ENCODE measurements around the gene FBXW4.

Gene FBXW4

GRCh38 chr10:101569323-101569621 lies 125.7 kb downstream of the FBXW4 start:
- in situ Hi-C loops (cut with MboI; ENCODE audit: low sequenced_read_pairs) = loop anchor here (25.0 kb wide), 1 partner anchor 357 kb away; no protein-coding TSS in a partner anchor

- in situ Hi-C loops (cut with MboI; ENCODE audit: low sequenced_read_pairs) = loop anchor here (25.0 kb wide), 1 partner anchor 356 kb away; no protein-coding TSS in a partner anchor
These were observed 126.8 kb downstream of the FBXW4 start for GRCh38 chr10:101568054-101568745.

DNA sequence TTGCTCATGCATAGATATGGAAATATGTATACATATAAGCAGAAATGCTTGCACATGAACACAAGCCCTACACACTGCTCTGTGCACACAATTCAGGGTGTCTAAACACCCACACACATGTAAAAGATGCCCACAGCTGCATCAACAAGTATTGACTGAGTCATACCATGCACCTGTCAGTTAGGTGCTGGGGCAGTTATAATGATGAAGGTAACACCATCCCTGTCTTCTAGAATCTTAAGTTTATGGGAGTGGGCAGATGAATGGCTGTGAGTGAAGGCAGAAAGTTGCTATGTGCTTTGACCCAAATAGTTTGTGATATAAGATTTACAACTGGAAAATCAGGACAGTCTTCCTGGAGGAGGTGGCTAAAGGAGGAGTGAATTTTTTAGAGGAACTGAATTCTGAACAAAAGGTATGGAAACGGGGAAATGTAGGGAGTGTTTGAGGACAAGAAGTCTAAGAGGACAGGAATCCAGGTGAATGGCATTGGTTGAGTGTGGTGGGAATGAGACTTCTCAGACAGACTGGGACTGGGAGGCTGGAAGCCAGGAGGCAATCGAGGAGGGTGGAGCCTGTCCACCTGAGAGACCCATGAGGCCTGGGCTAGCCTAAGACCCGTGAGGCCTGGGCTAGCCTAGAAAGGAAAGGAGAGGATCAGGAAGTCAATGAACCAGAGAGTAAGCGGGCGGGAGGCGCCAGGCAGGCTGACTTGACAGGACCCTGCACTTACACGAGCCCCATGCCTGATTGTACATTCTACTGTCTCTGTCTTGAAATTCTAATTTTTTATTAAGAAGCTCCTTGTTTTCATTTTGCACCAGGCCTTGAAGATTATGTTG lies 127.6 kb downstream of the FBXW4 start:
- in situ Hi-C loops (cut with MboI; ENCODE audit: low sequenced_read_pairs) = loop anchor here (25.0 kb wide), 1 partner anchor 355 kb away; no protein-coding TSS in a partner anchor

DNA sequence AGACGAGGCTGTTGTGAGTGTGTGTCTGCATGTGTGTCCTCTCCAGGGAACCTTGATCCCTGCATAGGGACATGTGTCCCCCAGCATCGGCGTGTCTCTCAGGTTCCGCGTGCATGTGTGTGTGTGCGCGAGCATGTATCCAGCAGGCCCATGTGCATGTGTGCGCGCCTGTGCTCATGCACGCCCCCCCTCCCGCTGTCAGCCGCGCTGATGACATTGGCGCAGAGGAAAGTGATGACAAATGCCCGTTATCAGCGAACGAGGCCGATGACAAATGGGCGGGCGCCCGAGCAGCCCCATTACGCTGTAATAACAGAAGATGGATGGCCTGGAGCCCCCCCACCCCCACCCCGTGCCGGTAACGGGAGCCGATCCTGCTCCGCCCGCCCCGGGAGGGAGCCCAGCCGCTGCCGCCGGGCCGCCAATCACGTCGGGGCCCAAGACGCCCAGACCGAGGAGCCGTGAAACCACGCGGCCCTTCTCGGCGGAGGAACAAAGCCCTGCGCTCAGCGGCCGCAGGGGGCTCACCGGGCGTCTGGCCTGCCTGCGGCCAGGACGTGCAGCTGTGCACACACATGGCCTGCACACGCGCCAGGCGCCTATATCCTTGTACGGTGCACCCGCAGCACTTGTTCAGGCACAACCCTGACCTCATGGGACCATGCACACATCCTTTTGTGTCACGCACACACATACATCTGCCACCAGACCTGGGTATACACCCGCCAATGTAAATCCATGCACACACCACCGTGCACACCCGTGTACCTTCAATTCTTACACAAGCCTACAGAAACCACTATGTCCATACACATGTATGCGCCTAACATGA lies 128.4 kb downstream of the FBXW4 start:
- in situ Hi-C loops (cut with MboI; ENCODE audit: low sequenced_read_pairs) = loop anchor here (25.0 kb wide), 1 partner anchor 354 kb away; no protein-coding TSS in a partner anchor

DNA sequence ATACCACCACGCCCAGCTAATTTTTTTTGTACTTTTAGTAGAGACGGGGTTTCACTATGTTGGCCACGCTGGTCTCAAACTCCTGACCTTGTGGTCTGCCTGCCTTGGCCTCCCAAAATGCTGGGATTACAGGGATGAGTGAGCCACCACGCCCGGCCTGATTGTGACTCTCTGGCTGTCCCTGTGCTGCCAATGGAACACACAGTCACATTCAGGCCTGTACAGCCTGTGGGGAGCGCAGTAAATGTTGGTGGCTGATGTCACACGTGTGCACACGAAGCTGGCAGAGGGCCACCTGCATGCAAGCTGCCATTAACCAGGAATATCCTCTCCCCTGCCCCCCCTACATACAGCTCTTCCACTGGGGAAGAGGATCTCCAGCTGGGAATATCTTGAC lies 129.0 kb downstream of the FBXW4 start:
- in situ Hi-C loops (cut with MboI; ENCODE audit: low sequenced_read_pairs) = loop anchor here (25.0 kb wide), 1 partner anchor 354 kb away; no protein-coding TSS in a partner anchor

GRCh38 chr10:101565370-101565900 lies 129.5 kb downstream of the FBXW4 start:
- in situ Hi-C loops (cut with MboI; ENCODE audit: low sequenced_read_pairs) = loop anchor here (25.0 kb wide), 1 partner anchor 353 kb away; no protein-coding TSS in a partner anchor

- in situ Hi-C loops (cut with MboI; ENCODE audit: low sequenced_read_pairs) = loop anchor here (25.0 kb wide), 1 partner anchor 352 kb away; no protein-coding TSS in a partner anchor
These were observed 130.4 kb downstream of the FBXW4 start for GRCh38 chr10:101564490-101564991.

DNA sequence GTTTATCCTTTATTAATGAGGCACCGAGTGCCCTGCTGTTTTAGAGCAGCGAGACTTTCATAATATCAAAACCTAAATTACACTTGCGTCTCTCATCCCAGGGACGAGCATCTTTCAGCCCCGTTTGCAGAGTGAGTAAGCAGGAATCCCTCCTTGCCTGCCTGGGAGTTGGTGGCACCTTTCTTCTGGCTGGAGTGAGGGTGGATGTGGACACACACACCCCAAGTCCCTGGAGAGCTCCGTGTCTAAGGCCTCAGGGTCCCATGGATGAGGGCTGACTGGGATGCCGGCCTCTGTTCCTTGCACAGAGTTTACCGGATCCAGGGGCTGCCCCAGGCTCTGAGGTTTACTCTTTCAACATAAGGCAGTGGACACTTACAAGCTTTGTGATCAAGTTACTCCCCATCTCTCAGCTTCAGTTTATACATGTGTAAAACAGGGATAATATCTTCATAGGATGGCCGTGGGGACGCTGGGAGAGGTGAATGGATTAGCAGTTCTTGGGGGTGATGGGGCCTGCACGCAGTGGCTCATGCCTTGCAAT lies 131.4 kb downstream of the FBXW4 start:
- in situ Hi-C loops (cut with MboI; ENCODE audit: low sequenced_read_pairs) = loop anchor here (25.0 kb wide), 1 partner anchor 351 kb away; no protein-coding TSS in a partner anchor

DNA sequence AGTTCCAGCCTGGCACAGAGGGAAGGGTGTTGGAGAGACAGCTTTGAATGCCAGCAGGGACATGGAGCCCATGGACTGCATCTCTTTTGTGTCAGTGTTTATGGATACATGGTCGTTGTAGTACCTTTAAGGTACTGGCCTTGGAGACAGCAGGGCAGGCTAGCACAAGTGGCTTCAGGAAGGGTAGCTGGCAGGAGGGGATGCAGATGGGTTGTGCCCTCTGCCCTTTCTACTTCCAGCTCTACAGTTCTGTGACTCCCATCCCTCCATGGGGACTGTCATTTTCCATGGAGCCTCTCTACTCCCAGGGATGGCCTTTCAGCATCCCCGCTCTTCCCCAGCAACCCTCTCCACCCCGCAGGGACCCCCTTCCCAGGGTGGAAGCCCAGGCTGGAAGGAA lies 132.0 kb downstream of the FBXW4 start:
- in situ Hi-C loops (cut with MboI; ENCODE audit: low sequenced_read_pairs) = loop anchor here (25.0 kb wide), 1 partner anchor 351 kb away; no protein-coding TSS in a partner anchor

DNA sequence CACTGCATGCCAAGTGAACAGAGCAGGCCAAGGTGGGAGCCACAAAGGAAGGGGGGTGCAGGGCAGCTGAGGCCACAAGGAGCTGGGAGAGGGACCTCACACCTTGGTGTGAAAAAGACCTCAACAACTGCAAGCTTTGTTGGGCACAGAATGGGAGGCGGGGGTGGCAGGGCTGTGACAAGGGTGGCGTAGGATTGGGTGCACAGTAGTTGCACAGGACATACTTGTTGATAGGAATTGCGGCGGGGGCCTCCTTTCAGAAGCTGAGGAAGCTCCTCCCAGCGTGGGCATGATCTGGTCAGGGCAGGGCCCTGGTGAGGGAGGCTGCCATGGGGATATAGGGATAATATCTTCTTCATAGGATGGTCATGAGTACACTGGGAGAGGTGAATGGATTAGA lies 132.7 kb downstream of the FBXW4 start:
- in situ Hi-C loops (cut with MboI; ENCODE audit: low sequenced_read_pairs) = loop anchor here (25.0 kb wide), 1 partner anchor 350 kb away; no protein-coding TSS in a partner anchor

- in situ Hi-C loops (cut with MboI; ENCODE audit: low sequenced_read_pairs) = loop anchor here (25.0 kb wide), 1 partner anchor 349 kb away; no protein-coding TSS in a partner anchor
These were observed 133.7 kb downstream of the FBXW4 start for GRCh38 chr10:101561068-101561915.
